Dendritic cell treated with granulocyte-macrophage colony-stimulating factor and Interleukin-4, amounts not matched to agents 40 ng/mL and 50 ng/mL, for 4 days (primary cell): Measurements from ENCODE around the gene APOBEC3B.
"Not testable (repeated sequence)": the region's sequence is repeated elsewhere in the genome, so short reads cannot be mapped to it uniquely, and the experiment has no call there.

Source experiments
- H3K27ac Mint-ChIP-seq: one replicate; pipeline ENCODE4 v1.8.0; 2022; ENCODE audit warnings: mild to moderate bottlenecking, mixed read lengths
- H3K27me3 Mint-ChIP-seq: one replicate; pipeline ENCODE4 v1.8.0; 2022; ENCODE audit warnings: mild to moderate bottlenecking, mixed read lengths
- H3K36me3 Mint-ChIP-seq: one replicate; pipeline ENCODE4 v1.8.0; 2022; ENCODE audit warnings: low read depth, mixed read lengths
- H3K4me1 Mint-ChIP-seq: one replicate; pipeline ENCODE4 v1.8.0; 2022; ENCODE audit warnings: low read depth, mixed read lengths
- H3K4me3 Mint-ChIP-seq: one replicate; pipeline ENCODE4 v1.8.0; 2022; ENCODE audit warnings: mild to moderate bottlenecking, moderate library complexity, mixed read lengths
- H3K9me3 Mint-ChIP-seq: one replicate; pipeline ENCODE4 v1.8.0; 2022; ENCODE audit warnings: mixed read lengths
- intact Hi-C: fragments of 100-400 bp; cut with micrococcal nuclease; formaldehyde crosslinking; loops from one replicate; pipeline ENCODE4 v1.15.0; 2022

APOBEC3B gene

GRCh38 chr22:39029227-39029626 lies 47.1 kb downstream of the APOBEC3B start:
- H3K4me1 Mint-ChIP-seq, result peaks cover 14% of the 10 kb centered on the region
- peaks cover 4% of the 10 kb centered on the region for H3K27me3 Mint-ChIP-seq
- no peak overlapping the region for H3K4me3 Mint-ChIP-seq
- intact Hi-C loops, result no loop called here
- H3K9me3 Mint-ChIP-seq, result no peaks in the 10 kb centered on the region
- no peak overlapping the region for H3K27ac Mint-ChIP-seq
- no peaks in the 10 kb centered on the region for H3K36me3 Mint-ChIP-seq

GRCh38 chr22:39030705-39031104 lies 48.6 kb downstream of the APOBEC3B start:
- Mint-ChIP-seq H3K27ac (no peak overlapping the region), H3K27me3 (peaks cover 4% of the 10 kb centered on the region), H3K4me3 (no peak overlapping the region), H3K4me1 (peaks cover 14% of the 10 kb centered on the region), H3K36me3 (no peaks in the 10 kb centered on the region), H3K9me3 (no peaks in the 10 kb centered on the region)
- intact Hi-C loops, result no loop called here

GRCh38 chr22:39031434-39032295 lies 49.5 kb downstream of the APOBEC3B start:
- intact Hi-C loops, H3K27ac Mint-ChIP-seq, H3K27me3 Mint-ChIP-seq, H3K36me3 Mint-ChIP-seq, H3K4me3 Mint-ChIP-seq, H3K9me3 Mint-ChIP-seq: not testable (repeated sequence)
- H3K4me1 Mint-ChIP-seq, result peaks cover 15% of the 10 kb centered on the region

GRCh38 chr22:39037071-39037470 lies 54.9 kb downstream of the APOBEC3B start:
- H3K4me3 Mint-ChIP-seq, H3K9me3 Mint-ChIP-seq, intact Hi-C loops, H3K27me3 Mint-ChIP-seq, H3K27ac Mint-ChIP-seq, H3K36me3 Mint-ChIP-seq: not testable (repeated sequence)
- H3K4me1 Mint-ChIP-seq, result peaks cover 28% of the 10 kb centered on the region

- Mint-ChIP-seq H3K4me1 (peaks cover 28% of the 10 kb centered on the region), H3K27ac (peak overlapping the region; percentile 81), H3K27me3 (no peaks in the 10 kb centered on the region), H3K36me3 (peaks cover 6% of the 10 kb centered on the region), H3K9me3 (no peaks in the 10 kb centered on the region), H3K4me3 (peak overlapping the region; percentile 81)
- intact Hi-C loops, result no loop called here
Observed at GRCh38 chr22:39039306-39040126, 57.4 kb downstream of the APOBEC3B start.

- H3K9me3 Mint-ChIP-seq, intact Hi-C loops, H3K27me3 Mint-ChIP-seq: not testable (repeated sequence)
- Mint-ChIP-seq H3K27ac (peak overlapping the region; percentile 81), H3K36me3 (peaks cover 13% of the 10 kb centered on the region), H3K4me1 (peaks cover 32% of the 10 kb centered on the region), H3K4me3 (peak overlapping the region; percentile 81)
Observed at GRCh38 chr22:39040155-39040537, 58.0 kb downstream of the APOBEC3B start.

GRCh38 chr22:39040538-39041296 lies 58.6 kb downstream of the APOBEC3B start, which contains the start of gene APOBEC3F:
TSS of gene APOBEC3F (plus strand) at chr22:39040864. CDS start at chr22:39040961, 97 bp downstream.
- H3K9me3 Mint-ChIP-seq, intact Hi-C loops, H3K27me3 Mint-ChIP-seq: not testable (repeated sequence)
- Mint-ChIP-seq H3K36me3 (peaks cover 18% of the 10 kb centered on the region), H3K4me1 (peaks cover 38% of the 10 kb centered on the region), H3K4me3 (peak within 1 kb of the TSS; percentile 81), H3K27ac (peak within 1 kb of the TSS; percentile 81)

GRCh38 chr22:39041908-39042307 lies 59.8 kb downstream of the APOBEC3B start:
- peak overlapping the region; percentile 81 for H3K27ac Mint-ChIP-seq
- H3K9me3 Mint-ChIP-seq, result no peaks in the 10 kb centered on the region
- no peak overlapping the region for H3K4me3 Mint-ChIP-seq
- no peaks in the 10 kb centered on the region for H3K27me3 Mint-ChIP-seq
- intact Hi-C loops, result no loop called here
- H3K36me3 Mint-ChIP-seq, result peaks cover 25% of the 10 kb centered on the region
- peaks cover 41% of the 10 kb centered on the region for H3K4me1 Mint-ChIP-seq
